NCI-H2171 treated with DMSO at 0.1 percent for 48 hours (cell line): Measurements from ENCODE around the gene C12orf42.
A peak's percentile ranks its signal among the peaks of the same experiment; 100 is the strongest.

Experiments used
- DNase-seq: peaks from one replicate; lab custom pipeline; 2025; lab: John Stamatoyannopoulos, UW

The C12orf42 gene

GRCh38 chr12:103495469-103496456 is at the start of gene C12orf42:
C12orf42 (minus strand) TSS chr12:103495968; CDS start chr12:103478426, 17,542 bp downstream.
- peak; percentile 86 for DNase-seq

GRCh38 chr12:103542078-103542477 is 46.3 kb upstream of the C12orf42 start:
- DNase-seq = no peak

- DNase-seq = no peak
Observed at GRCh38 chr12:103540319-103540718, 44.6 kb upstream of the C12orf42 start.

GRCh38 chr12:103538397-103538796 is 42.6 kb upstream of the C12orf42 start:
- DNase-seq = no peak

GRCh38 chr12:103530307-103531066 is 34.7 kb upstream of the C12orf42 start:
- peak; percentile 87 for DNase-seq

- peak; percentile 98 for DNase-seq
Observed at GRCh38 chr12:103529306-103529705, 33.5 kb upstream of the C12orf42 start.

GRCh38 chr12:103524238-103524875 is 28.6 kb upstream of the C12orf42 start:
- no peak for DNase-seq

- DNase-seq = peak; percentile 66
Observed at GRCh38 chr12:103523771-103524170, 28.0 kb upstream of the C12orf42 start.

GRCh38 chr12:103520686-103521215 is 25.0 kb upstream of the C12orf42 start:
- no peak for DNase-seq

GRCh38 chr12:103519632-103520031 is 23.9 kb upstream of the C12orf42 start:
- DNase-seq = no peak

- no peak for DNase-seq
Observed at GRCh38 chr12:103518899-103519298, 23.1 kb upstream of the C12orf42 start.

- DNase-seq = no peak
Observed at GRCh38 chr12:103517161-103517560, 21.4 kb upstream of the C12orf42 start.

- no peak for DNase-seq
Observed at GRCh38 chr12:103515341-103515740, 19.6 kb upstream of the C12orf42 start.

GRCh38 chr12:103513875-103514274 is 18.1 kb upstream of the C12orf42 start:
- DNase-seq = no peak

- no peak for DNase-seq
Observed at GRCh38 chr12:103505371-103506236, 9.8 kb upstream of the C12orf42 start.

GRCh38 chr12:103504606-103505005 is 8.8 kb upstream of the C12orf42 start:
- DNase-seq = no peak

GRCh38 chr12:103503546-103504480 is 8.0 kb upstream of the C12orf42 start:
- DNase-seq = no peak

- no peak for DNase-seq
Observed at GRCh38 chr12:103501447-103501846, 5.7 kb upstream of the C12orf42 start.

GRCh38 chr12:103499571-103499970 is 3.8 kb upstream of the C12orf42 start:
- no peak for DNase-seq

- no peak for DNase-seq
Observed at GRCh38 chr12:103498990-103499389, 3.2 kb upstream of the C12orf42 start.
